ENCODE measurements around the gene TMEM235. TPM values are rescaled to one million over a fixed set of nuclear protein-coding genes. Genes with fewer than 3 reads are reported as not detected.
"Not testable (repeated sequence)": the region's sequence is repeated elsewhere in the genome, so short reads cannot be mapped to it uniquely, and the experiment has no call there.

The TMEM235 gene
- total RNA-seq, 2 experiments from 2014 or later: not detected

- Mint-ChIP-seq H3K27me3 (peaks cover 7% of the 10 kb centered on the region), H3K27ac (no peak overlapping the region), H3K36me3 (peaks cover 26% of the 10 kb centered on the region), H3K4me3 (no peak overlapping the region), H3K4me1 (peaks cover 5% of the 10 kb centered on the region), H3K9me3 (ENCODE audit: low read depth) (no peaks in the 10 kb centered on the region)
- DNase-seq (no peak), ATAC-seq (no peak)
- CTCF ChIA-PET: interaction anchor here (1.3 to 2.8 kb wide), 3 partner anchors 25 to 140 kb away, joined by 3 to 24 read pairs (median 4); no protein-coding TSS in a partner anchor
These were observed 6.2 kb upstream of the TMEM235 start for GRCh38 chr17:78225088-78225865.

- Mint-ChIP-seq H3K36me3 (peaks cover 21% of the 10 kb centered on the region), H3K27me3 (peaks cover 17% of the 10 kb centered on the region), H3K4me1 (peaks cover 5% of the 10 kb centered on the region), H3K9me3 (ENCODE audit: low read depth) (no peaks in the 10 kb centered on the region), H3K27ac (no peak overlapping the region), H3K4me3 (no peak overlapping the region)
- CTCF ChIA-PET: interaction anchor here (1.3 to 2.8 kb wide), 3 partner anchors 24 to 141 kb away, joined by 3 to 24 read pairs (median 4); no protein-coding TSS in a partner anchor
- ATAC-seq (no peak), DNase-seq (no peak)
These were observed 5.2 kb upstream of the TMEM235 start for GRCh38 chr17:78226055-78226758.

GRCh38 chr17:78226759-78227454 lies 4.5 kb upstream of the TMEM235 start:
- DNase-seq (no peak), ATAC-seq (no peak)
- Mint-ChIP-seq H3K4me1 (peaks cover 5% of the 10 kb centered on the region), H3K4me3 (no peak overlapping the region), H3K27me3 (peaks cover 20% of the 10 kb centered on the region), H3K27ac (no peak overlapping the region), H3K36me3 (peaks cover 19% of the 10 kb centered on the region), H3K9me3 (ENCODE audit: low read depth) (no peaks in the 10 kb centered on the region)
- CTCF ChIA-PET: interaction anchor here (2.8 kb wide), 1 partner anchor 23 kb away, joined by 24 read pairs; no protein-coding TSS in a partner anchor

DNA sequence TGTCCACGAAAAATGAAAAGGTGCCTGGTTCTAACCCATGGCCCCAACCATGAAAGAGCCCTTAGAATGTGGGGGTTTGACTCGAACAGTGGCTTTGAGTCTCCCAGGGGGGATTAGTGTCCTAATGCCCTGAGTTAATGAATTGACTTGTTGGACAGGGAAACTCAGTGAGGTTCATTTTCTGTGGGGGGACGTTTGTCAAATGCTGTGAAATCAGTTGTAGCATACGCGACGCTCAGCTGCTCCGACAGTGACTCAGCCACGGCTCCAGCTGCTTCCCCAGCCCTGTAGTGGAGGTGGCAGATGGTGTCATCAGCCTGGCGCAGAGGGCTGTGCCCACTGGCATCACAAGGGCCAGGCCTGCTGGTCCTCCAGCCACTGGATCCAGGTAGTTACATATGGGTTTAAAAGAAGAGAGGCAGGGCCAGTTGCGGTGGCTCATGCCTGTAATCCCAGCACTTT lies 3.9 kb upstream of the TMEM235 start:
- CTCF ChIA-PET: interaction anchor here (1.5 kb wide), 1 partner anchor 194 kb away, joined by 3 read pairs; no protein-coding TSS in a partner anchor
- no peak for ATAC-seq
- no peak overlapping the region for H3K4me3 Mint-ChIP-seq

GRCh38 chr17:78228176-78228575 lies 3.3 kb upstream of the TMEM235 start:
- ATAC-seq: no peak
- DNase-seq: no peak
- Mint-ChIP-seq H3K4me3 (no peak overlapping the region), H3K36me3 (peaks cover 14% of the 10 kb centered on the region), H3K27me3 (peaks cover 33% of the 10 kb centered on the region), H3K9me3 (ENCODE audit: low read depth) (no peaks in the 10 kb centered on the region), H3K4me1 (peaks cover 8% of the 10 kb centered on the region), H3K27ac (no peak overlapping the region)
- CTCF ChIA-PET: interaction anchor here (1.5 kb wide), 1 partner anchor 193 kb away, joined by 3 read pairs; no protein-coding TSS in a partner anchor

More for the DNA sequence above, 3.9 kb upstream of the TMEM235 start:
- Mint-ChIP-seq H3K27me3 (peaks cover 26% of the 10 kb centered on the region), H3K9me3 (ENCODE audit: low read depth) (no peaks in the 10 kb centered on the region), H3K36me3 (peaks cover 19% of the 10 kb centered on the region), H3K4me1 (peaks cover 6% of the 10 kb centered on the region), H3K27ac (no peak overlapping the region)
- no peak for DNase-seq

DNA sequence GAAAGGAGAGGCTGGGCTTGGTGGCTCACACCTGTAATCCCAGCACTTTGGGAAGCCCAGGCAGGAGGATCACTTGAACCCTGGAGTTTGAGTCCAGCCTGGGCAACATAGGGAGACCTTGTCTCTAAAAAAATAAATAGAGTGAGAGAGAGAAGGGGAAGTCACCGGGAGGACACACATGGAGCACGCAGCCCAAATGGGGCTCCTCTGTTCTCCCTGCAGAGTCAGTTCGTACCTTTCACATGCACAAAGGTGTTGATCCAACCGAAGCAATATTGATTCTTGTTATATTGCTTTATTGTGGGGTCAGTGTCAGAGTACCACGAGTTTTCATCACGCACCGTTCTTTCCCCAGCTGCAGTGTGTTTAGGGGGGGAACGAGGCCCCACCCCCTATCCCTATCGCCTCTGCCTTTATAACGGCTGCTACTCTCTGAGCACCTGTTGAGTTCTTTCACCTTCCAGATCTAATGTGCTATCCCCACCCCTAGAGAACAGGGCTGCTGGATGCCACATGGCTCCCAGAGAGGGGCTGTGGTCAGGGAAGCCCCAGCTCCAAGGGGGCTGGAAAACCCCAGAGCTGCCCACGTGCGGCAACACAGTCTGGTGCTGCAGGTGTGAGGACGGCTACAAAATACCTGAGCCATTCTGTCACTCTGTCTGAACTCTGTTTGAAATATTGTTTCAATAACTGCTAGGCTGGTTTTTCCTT lies 1.0 kb upstream of the TMEM235 start:
- H3K4me3 Mint-ChIP-seq: no peak overlapping the region
- peaks cover 8% of the 10 kb centered on the region for H3K4me1 Mint-ChIP-seq
- H3K36me3 Mint-ChIP-seq: no peaks in the 10 kb centered on the region
- no peak overlapping the region for H3K27ac Mint-ChIP-seq
- no peaks in the 10 kb centered on the region for H3K9me3 Mint-ChIP-seq (ENCODE audit: low read depth)
- H3K27me3 Mint-ChIP-seq: peaks cover 33% of the 10 kb centered on the region
- ATAC-seq: no peak
- no peak for DNase-seq
- CTCF ChIA-PET: no interaction called here

GRCh38 chr17:78231991-78232858 lies 794 bp downstream of the TMEM235 start:
- Mint-ChIP-seq H3K27me3 (peaks cover 32% of the 10 kb centered on the region), H3K36me3 (no peaks in the 10 kb centered on the region), H3K9me3 (ENCODE audit: low read depth) (no peaks in the 10 kb centered on the region), H3K4me1 (peaks cover 3% of the 10 kb centered on the region), H3K4me3 (no peak overlapping the region), H3K27ac (no peak overlapping the region)
- CTCF ChIA-PET: interaction anchor here (0.7 kb wide), 1 partner anchor 206 kb away, joined by 3 read pairs; no protein-coding TSS in a partner anchor
- ATAC-seq (peak; percentile 77), DNase-seq (no peak)

DNA sequence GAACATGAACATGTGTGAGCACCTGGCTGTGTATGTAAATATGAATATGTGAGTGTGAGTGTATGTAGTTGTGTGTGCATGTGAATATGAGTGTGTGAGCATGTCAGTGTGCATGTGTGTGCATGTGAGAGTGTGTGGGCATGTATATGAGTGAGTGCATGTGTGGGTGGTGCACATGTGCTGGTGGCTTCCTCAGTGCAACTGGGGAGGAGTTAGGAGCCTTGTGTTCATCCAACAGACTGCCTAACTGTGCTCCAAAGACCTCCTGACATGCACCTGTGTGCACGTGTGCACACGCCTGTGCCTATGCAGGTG lies 1.4 kb downstream of the TMEM235 start:
- Mint-ChIP-seq H3K4me3 (no peak overlapping the region), H3K36me3 (no peaks in the 10 kb centered on the region), H3K4me1 (peaks cover 3% of the 10 kb centered on the region), H3K27me3 (peaks cover 28% of the 10 kb centered on the region), H3K27ac (no peak overlapping the region), H3K9me3 (ENCODE audit: low read depth) (no peaks in the 10 kb centered on the region)
- CTCF ChIA-PET: no interaction called here
- ATAC-seq (no peak), DNase-seq (no peak)

- H3K27me3 Mint-ChIP-seq: peaks cover 28% of the 10 kb centered on the region
- peaks cover 3% of the 10 kb centered on the region for H3K4me1 Mint-ChIP-seq
- no peaks in the 10 kb centered on the region for H3K36me3 Mint-ChIP-seq
- no peaks in the 10 kb centered on the region for H3K9me3 Mint-ChIP-seq (ENCODE audit: low read depth)
- H3K27ac Mint-ChIP-seq: no peak overlapping the region
- DNase-seq (no peak), ATAC-seq (no peak)
- CTCF ChIA-PET: no interaction called here
- H3K4me3 Mint-ChIP-seq: no peak overlapping the region
These were observed 2.2 kb downstream of the TMEM235 start for GRCh38 chr17:78233678-78234077.

- no peaks in the 10 kb centered on the region for H3K9me3 Mint-ChIP-seq (ENCODE audit: low read depth)
- CTCF ChIA-PET: interaction anchor here (0.6 kb wide), 1 partner anchor 257 kb away, joined by 3 read pairs; no protein-coding TSS in a partner anchor
- H3K27ac Mint-ChIP-seq: no peak overlapping the region
- peaks cover 28% of the 10 kb centered on the region for H3K27me3 Mint-ChIP-seq
- H3K36me3 Mint-ChIP-seq: no peaks in the 10 kb centered on the region
- ATAC-seq: no peak
- peaks cover 3% of the 10 kb centered on the region for H3K4me1 Mint-ChIP-seq
- no peak overlapping the region for H3K4me3 Mint-ChIP-seq
- no peak for DNase-seq
These were observed 2.9 kb downstream of the TMEM235 start for GRCh38 chr17:78234261-78234865.

GRCh38 chr17:78235022-78235421 lies 3.6 kb downstream of the TMEM235 start:
- ATAC-seq; H3K4me3 Mint-ChIP-seq; H3K9me3 Mint-ChIP-seq (ENCODE audit: low read depth); H3K36me3 Mint-ChIP-seq; DNase-seq; CTCF ChIA-PET; H3K27ac Mint-ChIP-seq; H3K4me1 Mint-ChIP-seq: not testable (repeated sequence)
- peaks cover 28% of the 10 kb centered on the region for H3K27me3 Mint-ChIP-seq

DNA sequence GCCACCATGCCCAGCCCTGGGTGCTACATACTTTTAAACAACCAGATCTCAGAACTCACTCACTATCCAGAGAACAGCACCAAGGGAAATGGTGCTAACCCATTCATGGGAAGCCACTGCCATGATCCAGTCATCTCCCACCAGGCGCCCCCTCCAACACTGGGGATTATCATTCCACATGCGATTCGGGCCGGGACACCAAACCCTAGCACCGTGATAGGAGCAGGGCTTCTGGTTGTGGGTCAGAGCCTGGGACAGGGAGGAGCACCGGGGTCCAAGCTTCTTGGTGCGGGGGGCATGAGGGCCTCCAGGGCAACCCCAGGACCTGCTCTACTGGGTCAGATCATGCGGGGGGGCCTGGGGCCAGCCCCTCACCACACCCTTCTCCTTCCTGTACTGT lies 4.5 kb downstream of the TMEM235 start:
- CTCF ChIA-PET: interaction anchor here (0.7 kb wide), 1 partner anchor 199 kb away, joined by 3 read pairs; no protein-coding TSS in a partner anchor
- Mint-ChIP-seq H3K9me3 (ENCODE audit: low read depth) (no peaks in the 10 kb centered on the region), H3K4me1 (peaks cover 3% of the 10 kb centered on the region), H3K27me3 (peaks cover 19% of the 10 kb centered on the region), H3K27ac (no peak overlapping the region), H3K36me3 (no peaks in the 10 kb centered on the region), H3K4me3 (no peak overlapping the region)
- DNase-seq (no peak), ATAC-seq (no peak)

Data from activated CD8-positive, alpha-beta memory T cell treated with anti-CD3 and anti-CD28 coated beads, Interleukin-2, amount 10 ng/mL, durations not matched to agents 7 days and 5 days (primary cell).